GM04504 (cell line): Measurements from ENCODE around the gene ZNF607.
"Not testable (repeated sequence)": the region's sequence is repeated elsewhere in the genome, so short reads cannot be mapped to it uniquely, and the experiment has no call there.

ENCODE experiments used
- DNase-seq: peaks from one replicate; pipeline ENCODE4 v3.0.0-alpha.2; 2012; ENCODE audit warnings: low read depth

The ZNF607 gene

GRCh38 chr19:37719111-37719926 lies at the start of gene ZNF607:
ZNF607 (minus strand) TSS chr19:37719761; CDS start chr19:37711618, 8,143 bp downstream.
- peak; percentile 70 for DNase-seq

- no peak for DNase-seq
Observed at GRCh38 chr19:37763488-37763887, 43.9 kb upstream of the ZNF607 start.

GRCh38 chr19:37757683-37758082 lies 38.1 kb upstream of the ZNF607 start:
- not testable (repeated sequence) for DNase-seq

GRCh38 chr19:37738371-37738770 lies 18.8 kb upstream of the ZNF607 start:
- no peak for DNase-seq

- no peak for DNase-seq
Observed at GRCh38 chr19:37725181-37725580, 5.6 kb upstream of the ZNF607 start.

GRCh38 chr19:37719927-37720265 lies 335 bp upstream of the ZNF607 start:
- DNase-seq, result no peak

GRCh38 chr19:37718304-37718703 lies 1.3 kb downstream of the ZNF607 start:
- no peak for DNase-seq

- DNase-seq, result no peak
Observed at GRCh38 chr19:37716140-37716539, 3.4 kb downstream of the ZNF607 start.

- DNase-seq, result no peak
Observed at GRCh38 chr19:37706052-37706605, 13.4 kb downstream of the ZNF607 start.

- no peak for DNase-seq
Observed at GRCh38 chr19:37699057-37699456, 20.5 kb downstream of the ZNF607 start.

- no peak for DNase-seq
Observed at GRCh38 chr19:37698216-37698615, 21.3 kb downstream of the ZNF607 start.

- DNase-seq, result no peak
Observed at GRCh38 chr19:37695144-37695899, 24.2 kb downstream of the ZNF607 start.

- DNase-seq, result no peak
Observed at GRCh38 chr19:37692956-37693620, 26.5 kb downstream of the ZNF607 start.

- peak; percentile 52 for DNase-seq
Observed at GRCh38 chr19:37691881-37692504, 27.6 kb downstream of the ZNF607 start.

- DNase-seq, result no peak
Observed at GRCh38 chr19:37683520-37683919, 36.0 kb downstream of the ZNF607 start.

GRCh38 chr19:37669450-37669914 lies 50.1 kb downstream of the ZNF607 start:
- no peak for DNase-seq

- DNase-seq, result not testable (repeated sequence)
Observed at GRCh38 chr19:37657157-37657556, 62.4 kb downstream of the ZNF607 start.

GRCh38 chr19:37655689-37656371 lies 63.7 kb downstream of the ZNF607 start:
- peak; percentile 49 for DNase-seq

- peak; percentile 76 for DNase-seq
Observed at GRCh38 chr19:37655301-37655688, 64.3 kb downstream of the ZNF607 start, which contains the start of gene ZFP30. ZFP30 (minus strand) TSS chr19:37655465; CDS start chr19:37647822, 7,643 bp downstream.

- DNase-seq, result no peak
Observed at GRCh38 chr19:37654629-37655300, 64.8 kb downstream of the ZNF607 start.

- DNase-seq, result no peak
Observed at GRCh38 chr19:37654118-37654517, 65.4 kb downstream of the ZNF607 start.
